Tongue (tissue), 3 donors: ENCODE data around the gene CLIC2. TPM values are rescaled to one million over a fixed set of nuclear protein-coding genes. Genes with fewer than 3 reads are reported as not detected.

ENCODE experiments used
- DNase-seq: peaks from one replicate; pipeline ENCODE4 v3.0.0-alpha.2; 2015
- small RNA-seq: library from RNA; depleted of rRNA; stranded (forward); fragments of <200 nt; gene quantifications from one replicate; pipeline ENCODE3, GENCODE V24; 2014; ENCODE audit warnings: low replicate concordance
- total RNA-seq: library from RNA; depleted of rRNA; stranded (reverse); fragments of >200 nt; gene quantifications from one replicate; pipeline ENCODE4 v1.2.3, GENCODE V29; 2014

CLIC2 gene
- total RNA-seq, 1 donor from 2014 or later = 7.6 TPM

GRCh38 chrX:155262970-155263754 is 71.3 kb downstream of the CLIC2 start:
- no peak for DNase-seq

GRCh38 chrX:155259752-155260151 is 74.7 kb downstream of the CLIC2 start:
- DNase-seq = no peak

GRCh38 chrX:155251391-155251790 is 83.0 kb downstream of the CLIC2 start:
- DNase-seq = no peak

- no peak for DNase-seq
Measured at GRCh38 chrX:155247497-155247896, 86.9 kb downstream of the CLIC2 start.

- DNase-seq = no peak
Measured at GRCh38 chrX:155246748-155247147, 87.7 kb downstream of the CLIC2 start.

GRCh38 chrX:155242300-155242699 is 92.1 kb downstream of the CLIC2 start:
- DNase-seq = peak; percentile 1

- DNase-seq = no peak
Measured at GRCh38 chrX:155237719-155238118, 96.7 kb downstream of the CLIC2 start.

GRCh38 chrX:155235891-155236290 is 98.5 kb downstream of the CLIC2 start:
- no peak for DNase-seq

- DNase-seq = no peak
Measured at GRCh38 chrX:155231163-155231562, 103.3 kb downstream of the CLIC2 start.

Small RNAs within 50 kb of the gene (small RNA-seq; reads per million reads assigned to genes)
- gene AC234781.4 (not detected), gene MIR1184-2 (not detected)

Other genes with a start within 250 kb of the CLIC2 start
- gene VBP1, start 118.2 kb downstream of the CLIC2 start, total RNA-seq = 72.4 TPM
- 0.51 TPM for gene RAB39B, start 70.1 kb downstream of the CLIC2 start, total RNA-seq
- gene F8A2, start 47.5 kb upstream of the CLIC2 start, total RNA-seq = not detected
- gene F8A3, start 124.0 kb upstream of the CLIC2 start, total RNA-seq = 1.9 TPM